HG03159 (cell line): ENCODE measurements around the gene SPATA17.
A peak's percentile ranks its signal among the peaks of the same experiment; 100 is the strongest.
"Not testable (repeated sequence)": the region's sequence is repeated elsewhere in the genome, so short reads cannot be mapped to it uniquely, and the experiment has no call there.

ENCODE experiments used
- ATAC-seq: cut with Tn5 transposase; IDR thresholded peaks from one replicate; pipeline ENCODE4 v1.9.1; 2021; ENCODE audit warnings: mild to moderate bottlenecking, moderate library complexity; ENCODE audit not compliant: unreplicated experiment

Gene SPATA17

GRCh38 chr1:217673387-217673786 lies 42.2 kb downstream of the SPATA17 start:
- peak; percentile 77 for ATAC-seq

DNA sequence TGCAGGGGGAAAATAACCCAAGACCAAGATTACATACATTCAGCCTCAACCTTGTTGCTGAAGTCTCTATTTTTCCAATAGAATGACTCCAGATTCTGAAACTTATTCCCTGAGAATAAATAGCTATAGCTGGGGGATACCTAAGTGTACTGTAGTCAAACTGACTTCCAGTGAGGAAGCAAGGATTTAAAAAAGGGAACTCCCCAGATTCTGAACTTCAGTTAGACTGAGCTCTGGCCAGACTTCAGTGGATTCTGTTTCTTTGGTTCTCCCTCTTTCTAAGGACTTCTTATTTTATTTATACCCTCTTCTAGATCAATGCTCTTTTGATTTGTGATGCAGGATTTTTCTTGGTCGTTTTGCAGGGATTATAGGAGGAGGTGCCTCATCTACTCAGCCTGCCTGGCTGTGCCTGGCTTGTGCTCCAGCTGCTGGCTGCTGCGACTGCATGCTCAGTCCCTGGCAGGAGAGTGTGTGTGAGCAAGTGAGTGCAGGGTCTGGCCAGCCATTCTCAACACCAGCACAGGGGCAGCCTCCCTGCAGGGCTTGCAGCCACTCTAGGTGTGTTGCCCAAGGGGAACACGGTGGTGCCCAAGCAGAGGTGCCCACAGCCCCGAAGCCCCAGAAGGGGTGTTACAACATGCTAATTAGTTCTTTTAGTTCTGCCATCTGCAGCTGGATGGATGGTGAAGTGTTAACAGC lies 43.0 kb downstream of the SPATA17 start:
- no peak for ATAC-seq

DNA sequence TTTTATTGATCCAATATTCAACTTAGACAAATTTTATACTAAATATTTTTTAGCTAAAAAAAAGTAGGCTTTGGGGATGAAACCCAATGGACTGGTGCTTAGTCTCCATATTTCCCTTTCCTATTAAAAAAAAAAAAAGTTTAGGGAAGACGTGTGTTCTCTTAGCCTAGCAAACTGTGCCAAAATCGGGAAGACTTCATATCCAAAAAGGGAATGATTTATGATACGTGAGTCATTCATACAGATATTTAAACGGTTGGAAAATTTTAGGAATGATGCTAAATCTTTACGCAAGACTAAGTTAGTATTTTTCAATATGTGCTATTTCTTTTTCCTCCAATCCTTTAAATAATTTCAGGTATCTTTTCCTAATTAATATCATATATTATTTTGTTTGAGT lies 50.7 kb downstream of the SPATA17 start:
- ATAC-seq: no peak

DNA sequence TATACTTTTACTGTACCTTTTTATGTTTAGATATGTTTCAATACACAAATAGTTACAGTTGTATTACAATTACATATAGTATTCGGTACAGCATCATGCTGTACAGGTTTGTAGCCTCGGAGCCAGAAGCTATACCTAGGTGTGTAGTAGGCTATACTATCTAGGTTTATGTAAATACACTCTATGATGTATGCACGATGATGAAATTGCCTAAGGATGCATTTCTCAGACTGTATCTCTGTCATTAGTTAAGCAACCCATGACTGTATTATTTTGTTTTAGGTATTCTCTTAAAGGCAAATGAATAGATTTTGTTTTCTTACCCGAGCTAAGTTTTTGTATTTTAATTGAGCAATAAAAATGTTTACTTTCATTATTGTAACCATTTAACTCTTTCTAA lies 56.4 kb downstream of the SPATA17 start:
- no peak for ATAC-seq

DNA sequence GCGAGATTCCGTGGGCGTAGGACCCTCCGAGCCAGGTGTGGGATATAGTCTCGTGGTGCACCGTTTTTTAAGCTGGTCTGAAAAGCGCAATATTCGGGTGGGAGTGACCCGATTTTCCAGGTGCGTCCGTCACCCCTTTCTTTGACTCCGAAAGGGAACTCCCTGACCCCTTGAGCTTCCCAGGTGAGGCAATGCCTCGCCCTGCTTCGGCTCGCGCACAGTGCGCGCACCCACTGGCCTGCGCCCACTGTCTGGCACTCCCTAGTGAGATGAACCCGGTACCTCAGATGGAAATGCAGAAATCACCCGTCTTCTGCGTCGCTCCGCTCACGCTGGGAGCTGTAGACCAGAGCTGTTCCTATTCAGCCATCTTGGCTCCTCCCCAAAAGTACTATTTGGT lies 65.0 kb downstream of the SPATA17 start:
- not testable (repeated sequence) for ATAC-seq

DNA sequence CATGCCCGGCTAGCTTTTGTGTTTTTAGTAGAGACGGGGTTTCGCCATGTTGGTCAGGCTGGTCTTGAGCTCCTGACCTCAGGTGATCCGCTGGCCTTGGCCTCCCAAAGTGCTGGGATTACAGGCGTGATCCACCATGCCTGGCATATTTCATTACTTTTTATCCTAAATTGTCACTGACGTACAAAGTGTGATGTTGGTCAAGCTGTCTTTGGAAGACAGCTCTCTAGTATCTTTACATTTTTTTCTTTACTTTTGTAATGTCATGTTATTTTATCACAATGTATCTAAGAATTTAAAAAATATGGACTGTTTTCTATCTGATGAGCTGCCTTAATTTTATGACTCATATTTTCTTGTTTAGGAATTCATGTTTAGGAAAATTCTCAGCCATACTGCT lies 72.2 kb downstream of the SPATA17 start:
- no peak for ATAC-seq

GRCh38 chr1:217712925-217713597 lies 81.9 kb downstream of the SPATA17 start:
- no peak for ATAC-seq

DNA sequence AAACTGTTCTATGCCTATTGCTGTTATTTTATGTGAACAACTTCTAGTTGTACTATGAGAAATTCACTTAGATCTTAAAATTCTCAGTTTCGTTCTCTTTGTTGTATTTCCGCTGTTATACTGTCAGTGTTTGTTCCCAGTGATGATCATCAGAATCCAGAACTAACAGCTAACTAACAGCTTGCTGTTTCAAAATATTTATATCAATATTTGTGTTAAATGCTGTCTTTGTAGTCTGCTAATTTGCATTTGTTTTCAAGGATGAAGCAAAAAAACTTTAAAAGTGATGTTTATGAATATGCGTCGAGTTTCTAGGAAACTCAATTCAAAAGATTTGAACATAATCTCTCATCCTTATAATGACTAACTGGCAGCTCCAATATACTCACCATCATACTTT lies 84.5 kb downstream of the SPATA17 start:
- ATAC-seq: no peak

DNA sequence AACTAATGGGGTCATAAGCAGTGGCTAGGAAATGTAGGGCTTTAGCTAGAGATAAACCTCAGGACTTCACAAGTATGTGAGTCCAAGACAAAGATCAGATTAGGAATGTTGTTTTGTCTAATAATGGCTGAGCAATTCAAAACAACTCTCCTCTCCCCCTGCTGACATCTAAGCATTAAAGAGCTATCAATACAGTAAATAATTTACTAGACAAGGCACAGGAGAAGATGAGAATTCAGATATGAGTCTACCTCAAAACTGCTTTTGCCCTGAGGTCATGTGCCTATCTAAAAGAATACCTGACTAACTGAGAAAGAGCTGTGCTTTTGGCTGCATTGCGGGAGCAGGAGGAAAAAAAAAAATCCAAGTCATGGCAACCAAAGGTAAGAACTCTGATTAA lies 86.8 kb downstream of the SPATA17 start:
- ATAC-seq: no peak

DNA sequence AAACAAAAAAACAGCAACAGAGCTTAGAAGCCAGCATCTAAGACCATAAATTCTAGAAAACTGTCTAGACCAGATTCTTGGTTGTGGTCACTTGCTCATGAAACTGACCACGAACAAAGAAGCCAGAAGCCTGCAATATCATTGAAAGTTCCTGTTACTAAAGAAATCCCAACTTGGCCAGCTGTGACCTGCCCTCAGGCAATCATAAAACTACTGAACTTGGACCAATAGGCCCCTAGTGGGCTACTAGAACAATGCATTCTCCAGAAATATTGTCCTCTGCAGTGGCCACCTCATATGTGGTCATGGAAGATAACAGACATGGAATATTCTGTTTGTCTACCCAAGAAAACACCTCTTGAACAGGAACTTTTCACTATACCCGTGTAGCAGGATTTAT lies 87.7 kb downstream of the SPATA17 start:
- ATAC-seq: peak; percentile 54

DNA sequence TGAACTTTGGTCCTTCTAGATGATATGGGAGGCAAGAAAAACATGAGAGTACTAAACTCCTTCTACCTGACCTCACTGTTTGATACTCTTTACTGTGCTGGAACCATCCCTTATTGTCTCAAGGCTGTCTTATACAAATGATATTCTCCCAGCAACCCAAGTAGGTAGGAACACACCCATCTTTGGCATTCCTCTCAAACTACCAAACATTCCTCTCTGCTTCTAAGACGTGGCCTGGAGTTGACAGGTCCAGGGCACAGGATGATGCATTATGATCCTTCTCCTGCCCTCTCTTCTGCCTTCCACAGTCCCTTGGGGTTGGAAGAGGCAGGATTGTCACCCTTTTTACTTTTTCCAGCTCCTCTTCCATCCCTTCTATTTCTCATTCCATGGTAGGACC lies 90.5 kb downstream of the SPATA17 start:
- ATAC-seq: no peak

- ATAC-seq: no peak
Observed at GRCh38 chr1:217734973-217735372, 103.8 kb downstream of the SPATA17 start.

DNA sequence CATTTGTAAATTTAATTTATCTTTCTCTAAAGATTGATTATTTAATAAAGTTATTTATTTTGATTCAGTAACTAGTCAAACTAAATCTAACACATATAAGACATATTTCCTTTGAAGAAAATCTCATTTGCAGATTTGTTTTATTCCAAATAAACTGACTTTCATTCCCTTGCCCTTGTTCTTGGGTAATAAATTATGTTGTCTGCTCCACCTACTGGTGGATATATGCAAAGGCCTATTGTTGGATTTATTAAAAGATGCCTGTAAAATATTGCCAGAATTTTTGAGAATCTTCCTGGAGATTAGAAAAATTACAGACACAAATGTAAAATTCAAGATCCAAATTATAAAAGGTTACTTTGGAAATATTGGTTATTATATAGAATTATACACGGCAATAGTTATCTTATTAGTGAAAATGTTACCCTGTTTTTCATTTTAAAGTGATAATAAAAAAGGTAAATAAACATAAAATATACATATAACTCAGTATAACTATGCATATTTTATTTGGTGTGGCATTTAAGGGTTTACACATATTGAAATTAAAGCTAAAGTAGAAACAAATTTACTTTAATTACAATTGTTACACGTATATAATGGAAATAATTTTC lies 116.1 kb downstream of the SPATA17 start:
- peak; percentile 77 for ATAC-seq

- ATAC-seq: no peak
Observed at GRCh38 chr1:217769768-217770167, 138.6 kb downstream of the SPATA17 start.

GRCh38 chr1:217770918-217771317 lies 139.8 kb downstream of the SPATA17 start:
- ATAC-seq: no peak

DNA sequence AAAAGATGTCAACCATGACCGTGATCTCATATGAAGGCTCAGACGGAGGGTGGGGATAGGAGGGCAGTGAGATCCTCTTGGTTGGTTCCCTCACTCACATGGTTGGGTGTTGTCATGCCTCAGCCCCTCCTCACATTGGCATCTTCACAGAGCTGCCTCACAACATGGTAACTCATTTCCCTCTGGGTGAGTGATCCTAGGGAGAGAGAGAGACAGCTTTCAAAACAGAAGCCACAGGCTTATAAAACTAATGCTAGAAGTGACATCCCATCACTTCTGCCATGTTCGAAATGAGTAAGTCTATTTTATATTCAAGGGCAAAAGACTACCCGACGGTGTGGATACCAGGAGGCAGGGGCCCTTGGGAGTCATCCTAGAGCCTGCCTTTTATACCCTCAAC lies 145.5 kb downstream of the SPATA17 start:
- ATAC-seq: no peak

DNA sequence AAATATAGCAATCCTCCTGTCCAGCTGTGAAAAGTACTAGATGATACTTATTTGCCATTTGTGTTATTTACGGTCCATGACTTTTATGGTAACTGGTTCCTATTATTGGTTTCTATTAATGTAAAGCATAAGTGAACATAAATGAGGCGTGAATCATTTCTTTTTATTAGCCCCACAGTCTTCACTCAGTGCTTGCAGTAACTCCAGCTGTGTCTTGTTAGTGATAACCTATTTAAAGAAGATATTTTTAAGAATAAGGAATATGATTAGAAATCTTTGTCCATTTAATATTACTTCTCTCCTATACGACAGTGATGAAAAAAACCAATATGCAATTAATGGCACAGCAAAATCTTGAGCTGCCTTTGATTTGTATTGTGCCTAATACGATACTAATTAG lies 149.9 kb downstream of the SPATA17 start:
- ATAC-seq: no peak

DNA sequence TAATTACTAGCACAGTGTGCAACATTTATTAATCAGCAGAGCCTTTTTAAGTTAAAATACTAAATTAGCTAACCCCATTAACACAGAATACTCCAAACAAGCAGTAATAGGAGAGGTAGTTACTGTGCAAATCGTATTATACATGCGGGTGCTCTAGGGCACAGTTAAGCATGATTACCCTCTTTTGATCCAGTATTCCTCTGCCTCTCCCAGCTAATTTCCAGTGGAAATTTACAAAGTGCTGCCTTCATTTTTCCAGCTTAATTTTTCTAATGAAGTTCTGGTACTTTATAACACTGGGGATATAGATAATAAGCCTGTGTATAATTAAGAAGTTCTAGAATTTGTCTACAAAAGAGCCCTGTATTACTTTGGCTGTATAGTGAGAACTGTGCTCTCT lies 159.9 kb downstream of the SPATA17 start:
- no peak for ATAC-seq

DNA sequence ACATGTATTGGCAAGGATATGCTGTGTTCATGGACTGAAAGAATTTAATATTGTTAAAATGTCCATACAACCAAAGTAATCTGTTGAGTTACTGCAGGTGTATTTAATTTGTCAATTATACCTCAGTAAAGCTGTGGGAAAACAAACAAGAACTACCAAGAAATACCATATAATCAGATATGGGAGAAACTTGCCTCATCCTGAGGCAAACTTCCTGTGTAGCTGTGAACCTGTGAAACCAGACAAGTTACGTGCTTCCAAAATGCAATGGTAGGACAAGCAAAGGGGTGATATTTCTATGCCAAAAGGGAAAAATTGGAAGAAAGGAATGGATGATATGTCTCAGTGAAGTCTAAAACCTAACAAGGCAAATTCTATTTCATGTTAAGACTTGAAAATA lies 174.6 kb downstream of the SPATA17 start:
- no peak for ATAC-seq

DNA sequence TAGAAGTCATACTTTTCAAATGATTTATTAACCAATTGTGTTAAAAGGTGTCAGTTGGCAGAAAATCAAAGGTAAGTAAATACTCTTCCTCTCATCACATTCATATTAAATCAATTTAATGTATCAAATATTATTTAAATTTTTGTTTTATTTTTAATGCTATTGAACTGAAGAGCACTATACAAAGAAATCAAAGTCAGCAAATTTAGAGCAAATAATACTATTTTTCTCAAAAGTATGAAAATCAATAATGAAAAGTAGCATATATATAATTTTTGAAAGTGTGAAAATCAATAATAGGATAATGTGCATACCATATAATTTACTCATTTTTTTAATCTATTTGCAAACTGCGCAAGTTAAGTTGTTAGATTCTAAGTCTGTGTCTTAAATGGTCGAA lies 181.0 kb downstream of the SPATA17 start:
- no peak for ATAC-seq

DNA sequence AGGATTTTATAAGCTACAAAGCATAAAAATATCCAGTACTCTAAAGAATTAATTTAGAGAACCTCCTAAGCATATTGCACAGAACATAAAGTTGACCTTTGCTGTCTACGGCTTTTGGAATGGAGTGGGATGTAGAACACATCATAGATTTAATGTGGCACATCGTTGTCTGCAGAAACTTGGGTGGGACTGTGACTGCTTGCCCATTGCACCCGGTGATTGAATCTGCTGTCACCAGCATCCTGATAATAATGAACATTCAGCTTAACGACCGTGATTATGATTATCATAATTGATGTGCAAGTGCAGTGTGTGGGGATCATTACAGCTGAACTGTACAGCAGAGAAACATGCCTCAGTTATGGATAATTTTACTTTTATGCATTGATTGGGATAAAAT lies 181.9 kb downstream of the SPATA17 start:
- ATAC-seq: no peak

- ATAC-seq: no peak
Observed at GRCh38 chr1:217837691-217838090, 206.5 kb downstream of the SPATA17 start.
